NCI-H1930 (cell line): ENCODE measurements around the gene IQUB.
"Not testable (repeated sequence)": the region's sequence is repeated elsewhere in the genome, so short reads cannot be mapped to it uniquely, and the experiment has no call there.

ENCODE experiments used
- DNase-seq, 2 experiments: peaks; one replicate each; lab custom pipeline; 2025; lab: John Stamatoyannopoulos, UW

IQUB gene

DNA sequence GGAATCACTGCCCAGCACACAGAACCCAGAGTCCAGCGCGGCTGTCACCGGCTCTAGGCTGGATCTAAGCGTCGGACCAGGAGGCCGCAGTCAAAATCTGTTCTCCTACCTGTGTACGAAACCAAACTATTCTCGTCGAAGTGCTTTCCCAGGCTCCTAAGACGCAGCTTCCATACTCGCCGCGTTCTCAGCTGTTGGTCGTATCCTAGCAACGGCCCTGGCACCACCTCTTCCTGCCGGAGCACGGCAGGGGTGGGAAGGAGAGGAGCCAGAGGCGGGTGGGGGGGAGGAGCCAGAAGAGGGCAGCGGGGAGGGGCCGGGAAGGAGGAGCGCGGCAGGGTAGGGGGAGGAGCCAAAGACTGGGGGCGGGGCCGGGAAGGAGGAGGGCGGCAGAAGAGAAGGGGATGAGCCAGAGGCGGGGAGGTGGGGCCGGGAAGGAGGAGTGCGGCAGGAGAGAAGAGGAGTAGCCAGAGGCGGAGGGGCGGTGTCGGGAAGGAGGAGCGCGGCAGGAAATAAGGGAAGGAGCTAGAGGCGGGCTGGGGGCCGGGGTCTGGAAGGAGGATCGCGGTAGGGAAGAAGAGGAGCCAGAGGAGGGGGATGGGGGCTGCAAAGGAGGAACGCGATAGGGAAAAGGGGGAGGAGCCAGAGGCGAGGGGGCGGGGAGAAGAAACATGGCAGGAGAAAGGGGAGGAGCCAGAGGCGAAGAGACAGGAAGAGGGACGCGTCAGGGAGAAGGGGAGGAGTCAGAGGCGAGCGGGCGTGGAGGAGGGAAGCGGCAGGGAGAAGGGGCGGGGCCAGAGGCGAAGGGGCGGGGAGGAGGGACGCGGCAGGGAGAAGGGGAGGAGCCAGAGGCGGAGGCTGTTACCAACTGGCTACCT lies at the start of gene IQUB:
IQUB (minus strand) TSS at position 213 of the 878 bp plus-strand sequence. CDS start 22,255 bp downstream, outside the sequence.
- DNase-seq, result peak; percentile 58 to 61

DNA sequence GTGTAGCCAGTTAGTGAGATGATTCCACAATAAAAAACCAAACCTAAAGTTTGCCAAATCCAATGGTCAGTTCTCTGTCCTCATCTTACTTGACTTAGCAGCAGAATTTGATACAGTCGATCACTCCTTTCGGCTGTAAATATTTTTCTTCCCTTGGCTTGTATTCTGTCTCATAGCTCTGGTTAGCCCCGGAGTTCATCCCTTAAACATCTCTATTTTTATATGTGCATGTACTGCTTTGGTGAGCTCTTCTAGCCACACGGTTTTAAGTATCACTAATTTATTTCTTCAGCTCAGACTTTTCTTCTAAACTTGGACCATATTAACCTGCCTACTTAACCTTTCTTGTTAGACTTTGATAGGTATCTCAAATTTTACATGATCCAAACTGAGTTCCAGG lies 49.4 kb upstream of the IQUB start:
- no peak for DNase-seq

- DNase-seq, result no peak
Observed at GRCh38 chr7:123581162-123581459, 46.7 kb upstream of the IQUB start.

DNA sequence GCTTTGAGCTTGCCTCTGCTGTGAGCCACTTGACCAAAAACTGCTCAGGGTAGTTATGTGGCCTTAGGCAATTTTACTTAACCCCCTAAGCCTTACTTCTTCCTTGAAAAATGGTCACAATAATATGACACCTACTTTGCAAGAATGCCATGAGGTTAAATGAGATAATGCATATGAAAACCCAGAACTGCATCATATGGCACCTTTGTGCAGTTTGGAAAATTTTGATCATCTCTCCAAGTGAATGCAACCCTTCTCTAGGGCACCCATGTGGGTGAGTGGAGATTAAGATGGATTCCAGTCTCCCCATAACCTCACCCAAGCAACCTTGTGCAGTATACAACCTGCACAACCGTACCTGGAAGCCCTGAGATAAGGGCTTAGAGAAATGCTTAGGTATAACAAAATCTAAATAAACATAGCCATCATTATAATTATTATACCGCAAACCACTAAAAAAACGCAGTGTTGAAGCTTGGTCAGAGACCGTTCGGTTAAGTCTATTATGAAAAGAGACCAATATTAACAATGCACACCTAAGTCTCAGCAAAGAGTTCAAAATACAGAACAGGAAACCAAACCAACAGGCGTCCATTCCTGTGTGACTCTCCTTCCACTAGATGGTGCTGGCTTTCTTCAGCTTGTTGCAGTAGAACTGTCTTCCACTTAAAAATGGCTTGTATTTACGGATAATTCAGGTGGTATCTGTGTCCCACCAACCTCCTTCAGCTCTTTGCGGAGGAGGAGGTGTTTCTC lies 46.2 kb upstream of the IQUB start:
- peak; percentile 5 to 29 for DNase-seq

DNA sequence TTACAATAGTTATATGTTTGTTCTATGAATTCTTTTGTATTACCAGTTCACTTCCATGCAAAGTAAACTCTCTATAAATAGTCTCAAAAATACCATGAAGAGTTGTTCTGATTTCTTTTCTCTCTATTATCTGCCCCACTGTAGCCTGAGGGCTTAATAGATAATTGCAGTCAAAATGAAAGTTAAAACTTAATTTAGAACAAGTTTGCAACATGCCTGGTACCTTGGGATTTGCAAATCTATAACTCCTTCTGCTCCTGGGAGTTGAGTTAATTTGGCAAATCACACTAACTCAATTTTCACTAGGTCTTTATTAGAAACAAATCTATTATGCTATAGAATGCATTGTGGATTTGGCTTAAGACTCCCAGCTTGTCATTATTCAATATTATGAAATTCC lies 45.0 kb upstream of the IQUB start:
- DNase-seq, result no peak

DNA sequence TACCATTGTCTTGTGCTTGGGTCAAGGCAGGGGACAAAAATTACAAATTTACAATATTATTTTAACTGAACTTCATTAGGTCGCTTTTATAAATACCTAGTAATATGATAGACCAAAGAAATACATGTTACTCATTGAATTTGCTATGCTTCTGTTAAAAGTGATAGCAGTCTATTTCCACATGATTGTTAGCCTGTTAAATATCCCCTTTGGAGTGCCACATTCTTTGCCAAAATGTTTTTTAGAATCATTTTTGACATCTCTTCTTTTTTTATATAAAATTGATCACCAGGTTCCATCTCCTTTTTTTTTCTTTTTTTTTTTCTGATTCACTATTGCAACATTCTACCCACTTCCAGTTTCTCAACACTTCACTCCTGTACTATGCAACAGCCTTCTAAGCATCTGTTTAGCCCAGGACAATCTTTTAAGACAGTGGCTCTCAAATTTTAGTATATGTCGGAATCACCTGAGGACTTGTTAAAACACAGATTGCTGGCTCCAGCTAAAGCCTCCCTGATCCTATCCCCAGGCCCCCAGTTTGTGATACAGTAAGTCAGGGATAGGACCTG lies 39.6 kb upstream of the IQUB start:
- no peak for DNase-seq

GRCh38 chr7:123573341-123573740 lies 38.9 kb upstream of the IQUB start:
- no peak for DNase-seq

DNA sequence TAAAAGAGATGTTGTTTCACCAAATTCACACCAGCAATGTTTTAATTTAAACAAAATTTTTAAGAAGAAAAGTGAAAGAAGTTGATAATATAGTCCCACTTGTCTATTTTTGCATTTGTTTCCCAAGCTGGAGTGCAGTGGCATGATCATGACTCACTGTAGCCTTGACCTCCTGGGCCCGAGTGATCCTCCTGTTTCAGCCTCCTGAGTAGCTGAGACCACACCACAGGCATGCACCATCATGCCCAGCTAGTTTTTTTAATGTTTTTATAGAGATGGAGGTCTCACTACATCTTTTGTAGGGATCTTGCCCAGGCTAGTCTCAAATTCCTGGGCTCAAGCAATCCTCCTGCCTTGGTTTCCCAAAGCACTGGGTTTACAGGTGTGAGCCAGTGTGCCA lies 37.3 kb upstream of the IQUB start:
- no peak for DNase-seq

DNA sequence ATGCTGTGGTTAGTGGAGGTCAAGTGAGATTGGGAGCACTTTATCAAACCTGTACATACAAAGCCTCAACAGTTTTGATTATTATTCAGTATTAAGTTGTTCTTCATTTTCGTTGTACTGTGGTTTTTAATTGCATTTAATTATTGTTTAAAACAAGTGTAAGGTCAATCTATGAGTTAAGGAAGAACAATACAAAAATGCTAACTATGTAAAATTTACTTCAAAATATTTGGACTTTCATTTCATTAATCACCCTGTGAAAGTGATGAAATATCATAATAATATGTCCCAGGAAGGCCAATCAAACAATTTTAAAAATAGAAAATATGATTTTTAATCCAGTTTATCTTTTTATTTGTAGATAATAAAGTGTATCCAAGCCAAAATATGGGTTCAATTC lies 36.8 kb upstream of the IQUB start:
- no peak for DNase-seq

DNA sequence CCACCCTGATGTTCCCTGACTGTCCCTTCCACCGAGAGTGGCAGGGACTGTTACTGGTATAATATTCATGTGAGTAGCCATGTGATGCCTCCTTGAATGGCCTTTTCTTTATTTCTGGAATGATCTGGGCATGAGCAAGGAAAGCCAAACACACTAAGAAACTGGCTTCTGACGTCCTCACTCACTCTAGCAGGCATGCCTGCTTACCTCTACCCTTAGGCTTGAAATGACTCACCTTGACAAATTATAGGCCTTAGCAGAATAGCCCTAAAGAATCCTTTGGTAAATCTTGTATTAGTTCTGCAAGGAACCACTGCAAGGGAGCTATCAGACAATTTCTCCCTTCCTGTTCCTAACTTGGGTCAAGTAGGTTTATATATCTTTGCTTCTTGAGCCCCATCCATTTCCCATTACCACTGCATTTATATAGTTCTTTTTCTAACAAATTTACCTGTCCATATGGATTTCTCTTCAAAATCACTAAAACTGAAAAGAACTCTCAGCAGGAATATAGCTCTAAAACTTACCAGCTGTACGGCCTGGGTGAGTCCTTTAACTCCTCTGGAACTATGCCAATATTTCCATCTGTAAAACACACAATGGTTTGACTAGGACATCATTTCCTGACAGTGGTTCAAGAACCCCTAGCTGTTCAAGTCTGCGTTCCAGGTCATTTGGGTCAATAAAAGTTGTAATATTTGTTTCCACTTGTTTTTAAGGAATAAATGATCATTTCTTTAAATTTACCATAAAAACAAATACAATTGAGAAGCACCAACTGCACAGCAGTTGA lies 36.2 kb upstream of the IQUB start:
- no peak for DNase-seq

DNA sequence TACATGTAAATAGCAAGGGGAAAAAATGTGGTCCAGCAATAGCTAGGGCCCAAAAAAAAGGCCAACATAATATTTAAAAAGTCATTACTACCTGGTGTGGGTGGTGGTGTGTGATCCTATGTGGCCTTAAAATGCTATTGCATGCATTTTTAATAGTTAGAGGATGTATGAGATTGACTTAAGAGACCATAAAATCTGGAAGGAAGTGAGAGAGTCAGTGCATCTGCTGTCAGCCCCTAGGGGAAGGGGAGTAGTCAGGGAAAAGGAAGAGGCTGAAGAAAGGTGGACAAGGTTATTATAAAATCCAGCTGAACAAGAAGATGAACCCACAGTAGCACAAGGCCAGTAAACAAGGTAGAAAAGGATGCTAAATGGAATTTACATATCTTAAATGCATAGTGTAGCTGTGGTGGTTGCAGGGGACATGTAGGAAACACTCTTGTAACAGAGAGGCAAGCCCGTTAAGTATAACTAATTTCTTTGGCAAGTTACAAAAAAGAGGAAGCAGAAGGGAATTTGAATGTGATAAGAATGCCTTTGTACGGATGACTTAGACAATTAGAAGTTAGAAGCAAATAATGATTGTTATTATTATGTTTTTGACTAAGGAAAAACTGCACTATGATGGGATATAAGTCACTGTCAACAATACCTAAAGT lies 35.1 kb upstream of the IQUB start:
- no peak for DNase-seq

- no peak for DNase-seq
Observed at GRCh38 chr7:123562121-123562520, 27.7 kb upstream of the IQUB start.

- no peak for DNase-seq
Observed at GRCh38 chr7:123558289-123558874, 24.0 kb upstream of the IQUB start.

DNA sequence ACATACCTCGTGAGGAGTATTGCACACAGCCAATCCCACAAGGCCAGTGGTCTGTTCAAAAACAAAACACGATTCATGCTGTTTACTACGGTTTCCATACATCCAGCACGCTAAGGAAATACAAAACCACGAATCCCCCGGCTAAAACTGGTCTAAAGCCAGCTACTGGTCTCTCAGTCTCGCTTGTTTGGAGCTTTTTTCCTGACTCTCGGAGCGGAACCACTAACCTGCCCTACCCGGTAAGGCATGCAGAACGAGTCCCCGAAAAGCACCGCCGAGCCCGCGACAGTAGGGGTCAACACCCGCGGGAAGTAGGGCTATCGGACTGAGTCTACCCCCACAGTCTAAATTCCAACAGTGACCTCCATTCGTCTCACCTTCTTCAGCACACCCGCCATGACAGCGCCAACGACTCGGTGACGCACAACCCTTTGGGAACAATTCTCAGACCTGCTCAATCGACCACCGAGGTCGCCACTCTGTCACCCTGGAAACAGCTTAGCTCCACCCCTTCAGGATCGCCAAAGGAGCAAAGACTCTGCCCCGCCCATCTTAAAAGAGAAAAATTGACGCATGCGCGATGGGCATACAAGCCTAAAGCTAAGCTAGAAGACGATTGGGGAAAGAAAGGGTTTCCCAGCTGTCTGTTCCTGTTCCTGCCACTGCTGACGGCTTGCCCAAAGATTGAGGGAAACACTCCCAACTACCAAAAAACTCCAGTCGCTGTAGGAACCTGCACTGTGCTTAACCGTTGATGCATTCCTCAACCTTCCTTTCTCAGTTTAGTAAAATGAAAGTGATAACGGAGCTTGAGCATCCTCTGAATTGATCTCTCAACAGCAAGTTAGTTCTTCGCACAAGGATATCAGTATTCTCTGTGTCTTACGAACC lies 23.2 kb upstream of the IQUB start, which contains the start of gene NDUFA5:
NDUFA5 (minus strand) TSS at position 421 of the 891 bp plus-strand sequence; CDS start at position 398, 23 bp downstream.
- peak; percentile 99 for DNase-seq

DNA sequence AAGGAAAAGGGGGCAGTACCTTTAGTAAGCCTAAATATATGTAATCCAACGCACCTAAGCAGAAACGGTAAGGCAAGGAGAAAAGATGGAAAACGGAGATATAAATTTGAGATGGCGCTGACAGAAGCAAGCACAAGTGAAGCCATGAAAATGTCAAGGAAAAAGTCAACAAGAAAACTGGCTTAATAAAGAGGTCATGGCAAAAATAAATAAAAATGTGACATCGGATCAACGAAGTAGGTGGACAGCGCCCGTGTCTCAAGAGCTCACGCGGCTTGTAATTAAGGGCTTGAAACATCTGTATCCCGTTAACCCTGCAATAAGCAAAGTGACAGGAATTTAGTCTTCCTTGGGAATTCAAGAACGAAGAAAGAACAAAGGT lies 22.6 kb upstream of the IQUB start:
- DNase-seq, result no peak

GRCh38 chr7:123555484-123555883 lies 21.1 kb upstream of the IQUB start:
- DNase-seq, result no peak

- no peak for DNase-seq
Observed at GRCh38 chr7:123553159-123553558, 18.8 kb upstream of the IQUB start.

DNA sequence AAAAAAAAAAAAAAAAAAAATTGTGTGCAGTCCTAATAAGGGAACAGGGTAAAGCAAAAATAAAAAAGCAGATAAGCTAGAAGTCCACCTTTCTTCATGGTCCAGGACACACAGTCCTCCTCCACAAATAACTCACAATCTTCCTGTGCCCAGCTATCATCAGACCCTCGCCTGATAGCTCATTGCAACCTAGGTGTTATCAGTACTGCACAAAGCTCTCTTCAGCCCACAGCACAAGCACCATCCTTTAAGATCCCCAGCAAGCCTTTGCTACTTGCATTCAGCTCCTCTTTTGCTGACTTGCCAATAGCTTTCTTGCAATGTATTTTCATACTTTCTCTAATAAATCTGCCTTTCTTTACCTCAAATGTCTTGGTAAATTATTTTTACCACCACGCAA lies 18.2 kb upstream of the IQUB start:
- no peak for DNase-seq

DNA sequence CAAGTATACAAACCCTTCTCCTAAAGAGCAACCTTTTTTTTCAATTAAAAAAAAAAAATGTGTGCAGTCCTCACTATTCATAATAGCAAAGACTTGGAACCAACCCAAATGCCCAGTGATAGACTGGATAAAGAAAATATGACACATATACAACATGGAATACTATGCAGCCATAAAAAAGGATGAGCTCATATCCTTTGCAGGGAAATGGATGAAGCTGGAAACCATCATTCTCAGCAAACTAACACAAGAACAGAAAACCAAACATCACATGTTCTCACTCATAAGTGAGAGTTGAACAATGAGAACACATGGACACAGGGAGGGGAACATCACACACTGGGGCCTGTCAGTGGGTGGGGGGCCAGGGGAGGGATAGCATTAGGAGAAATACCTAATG lies 17.7 kb upstream of the IQUB start:
- not testable (repeated sequence) for DNase-seq

GRCh38 chr7:123548406-123548805 lies 14.0 kb upstream of the IQUB start:
- no peak for DNase-seq
